ENCODE data around the gene MGLL.

DNA sequence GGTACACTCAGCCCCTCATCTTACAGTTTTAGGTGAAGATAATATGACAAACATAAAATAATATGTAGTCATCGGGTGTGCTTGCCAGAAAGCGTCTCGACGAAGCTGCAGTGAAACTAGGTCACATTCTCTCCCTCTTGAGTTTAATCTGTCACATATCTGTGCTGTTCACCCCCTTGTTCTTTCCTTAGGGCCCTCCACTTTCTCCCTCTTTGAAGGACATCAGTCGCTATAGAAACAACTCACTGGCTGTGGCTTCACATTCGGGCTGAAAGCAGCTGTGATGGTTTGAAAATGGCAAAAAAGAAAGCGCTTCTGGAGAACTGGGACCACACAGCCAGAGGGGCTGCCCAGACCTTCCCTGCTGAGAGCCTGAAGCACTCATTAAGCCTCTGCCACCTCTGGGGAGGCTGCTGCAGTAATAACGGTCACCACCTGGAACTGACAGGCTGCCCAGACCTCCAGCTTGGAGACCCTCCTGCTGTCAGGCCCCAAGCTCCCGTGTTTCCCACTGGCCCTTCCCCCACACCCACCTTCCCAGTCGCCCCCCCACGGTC is 99.2 kb downstream of the MGLL start:
- TF ChIP-seq, protein P1, sequence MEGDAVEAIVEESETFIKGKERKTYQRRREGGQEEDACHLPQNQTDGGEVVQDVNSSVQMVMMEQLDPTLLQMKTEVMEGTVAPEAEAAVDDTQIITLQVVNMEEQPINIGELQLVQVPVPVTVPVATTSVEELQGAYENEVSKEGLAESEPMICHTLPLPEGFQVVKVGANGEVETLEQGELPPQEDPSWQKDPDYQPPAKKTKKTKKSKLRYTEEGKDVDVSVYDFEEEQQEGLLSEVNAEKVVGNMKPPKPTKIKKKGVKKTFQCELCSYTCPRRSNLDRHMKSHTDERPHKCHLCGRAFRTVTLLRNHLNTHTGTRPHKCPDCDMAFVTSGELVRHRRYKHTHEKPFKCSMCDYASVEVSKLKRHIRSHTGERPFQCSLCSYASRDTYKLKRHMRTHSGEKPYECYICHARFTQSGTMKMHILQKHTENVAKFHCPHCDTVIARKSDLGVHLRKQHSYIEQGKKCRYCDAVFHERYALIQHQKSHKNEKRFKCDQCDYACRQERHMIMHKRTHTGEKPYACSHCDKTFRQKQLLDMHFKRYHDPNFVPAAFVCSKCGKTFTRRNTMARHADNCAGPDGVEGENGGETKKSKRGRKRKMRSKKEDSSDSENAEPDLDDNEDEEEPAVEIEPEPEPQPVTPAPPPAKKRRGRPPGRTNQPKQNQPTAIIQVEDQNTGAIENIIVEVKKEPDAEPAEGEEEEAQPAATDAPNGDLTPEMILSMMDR (IDR thresholded peaks at IDR 0.05), result no peak
- no peak for TF ChIP-seq POLR2AphosphoS5 (IDR thresholded peaks at IDR 0.05)
- no peak for TF ChIP-seq POLR2A (IDR thresholded peaks at IDR 0.05)

All from breast epithelium (tissue), 3 donors.